ENCODE results near the gene CA12.
"Not testable (repeated sequence)": the region's sequence is repeated elsewhere in the genome, so short reads cannot be mapped to it uniquely, and the experiment has no call there.

CA12 gene

GRCh38 chr15:63332367-63333124, 49.1 kb downstream of the CA12 start:
- no peak for DNase-seq

- DNase-seq: no peak
These were observed 50.2 kb downstream of the CA12 start for GRCh38 chr15:63331456-63331855.

GRCh38 chr15:63330926-63331325, 50.7 kb downstream of the CA12 start:
- DNase-seq: no peak

- no peak for DNase-seq
These were observed 51.9 kb downstream of the CA12 start for GRCh38 chr15:63329567-63330350.

- DNase-seq: no peak
These were observed 53.8 kb downstream of the CA12 start for GRCh38 chr15:63327648-63328421.

- no peak for DNase-seq
These were observed 56.9 kb downstream of the CA12 start for GRCh38 chr15:63324770-63325169.

- no peak for DNase-seq
These were observed 57.7 kb downstream of the CA12 start for GRCh38 chr15:63323798-63324563.

- DNase-seq: no peak
These were observed 59.1 kb downstream of the CA12 start for GRCh38 chr15:63322541-63322940.

- DNase-seq: no peak
These were observed 60.2 kb downstream of the CA12 start for GRCh38 chr15:63321462-63321861.

- not testable (repeated sequence) for DNase-seq
These were observed 60.7 kb downstream of the CA12 start for GRCh38 chr15:63320981-63321380.

GRCh38 chr15:63320446-63320845, 61.2 kb downstream of the CA12 start:
- not testable (repeated sequence) for DNase-seq

GRCh38 chr15:63319065-63319464, 62.6 kb downstream of the CA12 start:
- DNase-seq: no peak

- no peak for DNase-seq
These were observed 63.3 kb downstream of the CA12 start for GRCh38 chr15:63318344-63318743.

GRCh38 chr15:63314409-63314808, 67.2 kb downstream of the CA12 start:
- no peak for DNase-seq

GRCh38 chr15:63313825-63314224, 67.8 kb downstream of the CA12 start:
- DNase-seq: no peak

- no peak for DNase-seq
These were observed 69.4 kb downstream of the CA12 start for GRCh38 chr15:63312286-63312685.

- DNase-seq: no peak
These were observed 71.0 kb downstream of the CA12 start for GRCh38 chr15:63310646-63311045.

- no peak for DNase-seq
These were observed 72.7 kb downstream of the CA12 start for GRCh38 chr15:63308947-63309346.

- DNase-seq: no peak
These were observed 73.2 kb downstream of the CA12 start for GRCh38 chr15:63308491-63308890.

- no peak for DNase-seq
These were observed 75.1 kb downstream of the CA12 start for GRCh38 chr15:63306492-63307073.

GRCh38 chr15:63305260-63305659, 76.4 kb downstream of the CA12 start:
- DNase-seq: no peak

- no peak for DNase-seq
These were observed 80.6 kb downstream of the CA12 start for GRCh38 chr15:63301088-63301487.

Measured in activated CD4-positive, CD25-positive, alpha-beta regulatory T cell treated with anti-CD3 and anti-CD28 coated beads, Interleukin-2, amount 50 U/mL, for 72 hours (primary cell).